HG03378 (cell line): ENCODE measurements around the gene EDDM13.
"Not testable (repeated sequence)": the region's sequence is repeated elsewhere in the genome, so short reads cannot be mapped to it uniquely, and the experiment has no call there.

Experiments
- ATAC-seq: cut with Tn5 transposase; IDR thresholded peaks from one replicate; pipeline ENCODE4 v1.9.1; 2021; ENCODE audit warnings: mild to moderate bottlenecking, moderate library complexity; ENCODE audit not compliant: unreplicated experiment

Gene EDDM13, protein sequence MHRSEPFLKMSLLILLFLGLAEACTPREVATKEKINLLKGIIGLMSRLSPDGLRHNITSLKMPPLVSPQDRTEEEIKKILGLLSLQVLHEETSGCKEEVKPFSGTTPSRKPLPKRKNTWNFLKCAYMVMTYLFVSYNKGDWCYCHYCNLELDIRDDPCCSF

DNA sequence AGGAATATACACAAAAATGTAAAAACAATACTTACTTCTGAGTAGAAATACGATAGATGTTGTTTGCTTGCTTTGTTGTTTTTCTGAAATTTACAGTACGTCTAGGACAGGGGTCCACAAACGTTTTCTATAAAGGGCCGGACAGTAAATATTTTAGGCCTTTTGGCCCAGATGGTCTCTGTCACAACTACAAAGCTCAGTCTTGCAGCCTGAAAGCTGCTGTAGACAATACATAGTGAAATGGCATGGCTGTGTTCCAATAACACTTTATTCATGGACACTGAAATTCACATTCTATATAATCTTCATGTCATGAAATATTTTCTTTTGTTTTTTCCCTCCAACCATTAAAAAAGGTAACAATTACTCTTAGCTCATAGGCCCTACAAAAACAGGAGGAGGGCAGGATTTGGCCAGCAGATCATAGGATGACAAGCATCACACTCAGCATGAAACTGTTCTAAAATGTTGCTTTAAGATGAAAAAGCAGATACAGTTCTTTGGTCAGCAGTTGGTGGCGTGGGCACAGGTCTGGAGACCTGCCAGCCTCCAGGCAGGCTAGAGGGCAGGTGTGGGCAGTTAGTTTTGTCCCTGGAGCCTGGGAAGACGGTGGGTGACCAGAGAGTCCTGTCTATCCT, at the start of gene EDDM13:
EDDM13 (plus strand) TSS at position 588 of the 638 bp plus-strand sequence. CDS start 87 bp downstream, outside the sequence.
- no peak for ATAC-seq

DNA sequence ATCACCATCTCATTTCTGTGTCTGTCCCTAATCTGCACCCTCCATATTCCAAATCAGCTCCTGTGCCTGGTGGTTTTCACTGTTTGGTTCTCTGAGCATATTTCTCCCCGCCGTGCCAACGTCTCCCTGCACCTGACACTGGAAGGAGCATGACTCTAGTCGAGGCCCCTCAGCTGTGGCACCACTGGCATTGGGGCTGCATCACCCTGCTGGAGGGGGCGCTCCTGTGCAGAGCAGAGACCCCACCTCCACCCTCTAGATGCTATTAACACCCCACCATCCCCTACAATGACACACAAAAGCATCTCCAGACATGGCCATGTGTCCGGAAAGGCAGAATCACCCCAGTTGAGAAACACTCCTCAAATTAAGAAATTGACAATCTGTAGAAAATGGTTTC, 49.6 kb upstream of the EDDM13 start:
- ATAC-seq = no peak

DNA sequence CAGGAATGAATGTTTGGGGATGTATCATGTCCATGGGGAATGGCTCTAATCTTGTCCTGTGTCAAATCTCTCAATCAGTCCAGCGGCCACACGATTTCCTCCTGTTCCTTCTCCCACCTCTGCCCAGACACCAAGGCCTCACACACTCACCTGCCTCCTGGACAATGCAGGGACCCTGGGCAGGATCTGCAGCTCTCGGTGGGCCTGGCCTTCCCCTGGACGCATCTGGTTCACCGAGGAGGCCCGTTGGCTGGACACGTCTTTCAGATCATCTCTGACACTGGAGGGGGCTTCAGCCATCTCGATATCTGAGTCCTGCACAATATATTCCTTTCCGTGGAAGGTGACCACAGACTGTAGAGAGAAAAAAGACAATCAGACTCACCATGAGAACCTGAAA, 49.1 kb upstream of the EDDM13 start:
- no peak for ATAC-seq

DNA sequence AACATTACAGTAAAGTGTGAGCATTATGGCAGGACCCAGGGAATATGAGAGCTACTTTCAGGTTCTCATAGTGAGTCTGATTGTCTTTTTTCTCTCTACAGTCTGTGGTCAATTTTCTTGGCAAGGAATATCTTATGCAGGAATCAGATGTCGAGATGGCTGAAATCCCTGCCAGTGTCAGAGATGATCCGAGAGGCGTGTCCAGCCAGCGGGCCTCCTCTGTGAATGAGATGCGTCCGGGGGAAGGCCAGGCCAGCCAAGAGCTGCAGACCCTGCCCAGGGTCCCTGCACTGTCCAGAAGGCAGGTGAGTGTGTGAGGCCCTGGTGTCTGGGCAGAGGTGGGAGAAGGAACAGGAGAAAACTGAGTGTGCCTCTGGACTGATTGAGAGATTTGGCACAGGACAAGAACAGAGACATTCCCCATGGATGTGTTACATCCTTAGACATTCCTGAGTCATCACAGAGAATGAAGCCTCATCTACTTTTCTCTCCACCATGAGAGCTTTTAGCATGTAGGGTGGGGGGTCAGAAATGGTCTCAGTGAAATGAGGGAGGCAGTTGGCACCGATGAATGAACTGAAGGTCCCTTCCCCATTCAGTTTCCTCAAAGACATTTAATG, 27.3 kb upstream of the EDDM13 start:
- ATAC-seq = no peak

DNA sequence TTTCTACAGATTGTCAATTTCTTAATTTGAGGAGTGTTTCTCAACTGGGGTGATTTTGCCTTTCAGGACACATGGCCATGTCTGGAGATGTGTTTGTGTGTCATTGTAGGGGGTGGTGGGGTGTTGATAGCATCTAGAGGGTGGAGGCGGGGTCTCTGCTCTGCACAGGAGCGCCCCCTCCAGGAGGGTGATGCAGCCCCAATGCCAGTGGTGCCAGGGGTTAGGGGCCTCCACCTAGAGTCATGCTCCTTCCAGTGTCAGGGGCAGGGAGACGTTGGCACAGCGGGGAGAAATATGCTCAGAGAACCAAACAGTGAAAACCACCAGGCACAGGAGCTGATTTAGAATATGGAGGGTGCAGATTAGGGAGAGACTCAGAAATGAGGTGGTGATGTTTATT, 26.8 kb upstream of the EDDM13 start:
- not testable (repeated sequence) for ATAC-seq

DNA sequence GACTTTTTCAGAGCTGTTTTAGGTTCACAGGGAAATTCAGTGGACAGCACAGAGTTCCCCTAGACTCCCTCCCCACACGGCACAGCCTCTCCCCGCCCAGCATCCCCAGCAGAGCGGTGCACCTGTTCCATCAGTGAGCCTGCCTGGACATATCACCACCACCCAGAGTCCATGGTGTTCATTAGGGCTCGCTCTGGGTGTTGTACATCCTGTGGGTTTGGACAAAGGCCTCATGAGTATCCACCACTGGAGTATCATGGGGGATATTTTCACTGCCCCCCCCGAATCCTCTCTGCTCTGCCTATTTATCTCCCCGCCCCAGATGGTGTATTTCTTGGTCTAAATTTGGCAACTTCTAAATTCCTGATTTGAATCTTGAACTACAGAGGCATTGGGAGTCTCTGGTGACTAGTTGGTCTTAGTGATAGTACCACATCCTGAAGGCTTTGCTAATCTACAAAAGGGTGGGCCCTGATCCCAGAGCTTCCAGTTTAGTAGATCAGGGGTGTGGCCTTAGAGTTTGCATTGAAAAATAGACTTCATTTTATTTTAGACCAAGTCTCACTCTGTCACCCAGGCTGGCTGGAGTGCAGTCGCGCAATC, 23.7 kb upstream of the EDDM13 start:
- not testable (repeated sequence) for ATAC-seq

DNA sequence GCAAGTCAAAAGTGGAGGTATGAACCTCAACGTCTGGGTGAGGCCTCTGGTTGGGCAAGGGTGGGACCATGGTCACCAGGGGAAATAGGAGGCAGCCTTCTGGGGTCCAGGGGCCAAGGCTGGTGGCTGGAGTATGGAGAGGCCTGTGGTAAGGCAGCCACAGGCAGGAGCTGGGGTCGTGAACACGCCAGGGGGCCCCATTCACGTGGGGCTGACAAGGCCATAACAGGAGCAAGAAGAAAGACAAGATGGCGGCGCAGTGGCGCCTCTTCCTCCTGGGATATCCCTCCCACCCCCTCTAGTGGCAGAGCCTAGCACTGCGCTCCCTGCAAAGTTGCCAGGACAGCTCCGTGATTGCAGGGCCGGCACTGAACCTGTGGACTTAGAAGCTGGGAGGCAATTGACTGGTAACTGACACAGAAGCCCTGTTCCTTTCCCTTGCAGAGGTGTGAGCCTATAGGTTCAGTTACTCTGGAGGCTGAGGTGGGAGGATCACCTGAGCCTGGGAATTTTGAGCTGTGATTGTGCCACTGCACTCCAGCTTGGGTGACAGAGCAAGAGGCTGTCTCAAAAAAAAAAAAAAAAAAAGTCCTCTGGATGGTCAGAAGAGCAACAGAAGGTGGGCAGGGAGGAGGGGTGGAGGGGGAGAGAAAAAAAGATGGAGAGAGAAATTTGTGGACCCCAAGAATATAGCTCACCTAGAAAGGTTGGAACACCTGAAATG, 19.7 kb upstream of the EDDM13 start:
- no peak for ATAC-seq

DNA sequence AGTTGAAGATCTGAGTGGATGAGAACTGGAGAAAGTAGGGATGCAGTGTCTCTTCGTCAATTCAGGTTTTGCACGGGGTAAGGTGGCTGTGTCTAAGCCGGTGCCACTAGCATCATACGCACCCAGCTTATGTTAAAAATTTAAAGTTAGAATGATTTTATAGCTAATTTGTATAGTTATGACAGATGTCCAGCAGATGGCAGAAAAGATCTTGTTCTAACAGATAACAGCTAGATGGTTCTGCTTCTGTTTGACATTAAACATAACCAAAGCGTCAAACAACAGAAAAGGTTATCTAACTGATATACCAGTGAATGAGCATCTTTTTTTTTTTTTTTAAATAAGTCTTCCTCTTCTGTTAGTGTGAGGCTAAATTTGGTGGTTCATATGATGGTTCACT, 18.8 kb upstream of the EDDM13 start:
- no peak for ATAC-seq

DNA sequence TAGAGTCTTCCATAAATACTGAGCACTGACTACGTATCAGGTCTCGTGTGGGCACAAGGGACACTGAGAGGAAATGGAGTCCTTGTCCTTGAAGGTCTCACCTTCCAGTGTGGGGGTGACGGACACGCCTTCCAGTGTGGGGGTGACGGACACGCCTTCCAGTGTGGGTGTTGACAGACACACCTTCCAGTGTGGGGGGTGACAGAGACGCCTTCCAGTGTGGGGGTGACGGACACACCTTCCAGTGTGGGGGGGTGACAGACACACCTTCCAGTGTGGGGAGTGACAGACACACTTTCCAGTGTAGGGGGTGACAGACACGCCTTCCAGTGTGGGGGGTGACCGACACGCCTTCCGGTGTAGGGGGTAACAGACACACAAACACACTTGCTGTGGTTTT, 14.3 kb upstream of the EDDM13 start:
- no peak for ATAC-seq

DNA sequence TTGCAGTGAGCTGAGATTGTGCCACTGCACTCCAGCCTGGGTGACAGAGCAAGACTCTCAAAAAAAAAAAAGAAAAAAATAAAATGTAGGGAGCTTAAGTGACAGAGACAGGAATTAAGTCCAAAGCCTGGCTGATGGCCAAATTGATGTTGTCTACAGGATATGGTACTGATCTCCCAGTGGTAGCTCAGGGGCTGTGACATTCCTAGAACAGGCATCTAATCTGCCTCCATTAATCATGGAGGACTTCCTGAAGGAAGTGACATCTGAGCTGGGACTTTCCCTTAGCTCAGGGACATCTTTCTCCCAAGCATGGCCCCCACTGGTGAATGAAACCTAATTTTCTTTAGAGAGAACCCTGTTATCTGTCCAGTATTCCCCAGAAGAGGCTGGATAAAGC, 11.4 kb upstream of the EDDM13 start:
- no peak for ATAC-seq

DNA sequence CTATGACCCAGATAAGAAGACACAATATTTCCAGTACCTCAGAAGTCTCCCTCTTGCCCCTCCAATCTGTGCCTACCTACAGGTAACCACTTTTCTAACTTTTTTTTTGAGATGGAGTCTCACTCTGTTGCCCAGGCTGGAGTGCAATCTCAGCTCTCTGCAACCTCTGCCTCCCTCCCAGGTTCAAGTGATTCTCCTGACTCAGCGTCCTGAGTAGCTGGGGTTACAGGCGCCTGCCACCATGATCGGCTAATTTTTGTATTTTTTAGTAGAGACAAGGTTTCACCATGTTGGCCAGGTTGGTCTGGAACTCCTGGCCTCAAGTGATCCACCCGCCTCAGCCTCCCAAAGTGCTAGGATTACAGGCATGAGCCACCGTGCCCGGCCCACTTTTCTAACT, 10.6 kb upstream of the EDDM13 start:
- not testable (repeated sequence) for ATAC-seq

DNA sequence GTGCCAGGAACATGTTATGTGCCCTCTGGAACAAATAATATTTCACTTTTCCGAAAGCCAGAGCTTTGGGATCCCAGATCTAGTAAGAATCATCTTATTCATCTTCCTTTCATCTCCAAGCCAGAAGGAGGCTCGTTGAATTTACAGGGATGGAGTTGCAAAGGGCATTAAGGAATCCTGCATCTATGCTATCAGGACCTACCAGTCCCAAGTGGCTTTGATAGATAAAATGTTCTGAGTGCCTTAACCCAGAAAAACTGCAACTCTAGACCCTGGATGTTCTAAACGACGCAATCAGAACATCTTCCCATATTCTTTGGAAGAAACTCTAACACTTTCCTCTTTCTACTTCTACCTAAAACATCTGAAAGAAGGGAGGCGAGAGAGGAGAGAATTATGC, 9.2 kb upstream of the EDDM13 start:
- ATAC-seq = no peak

DNA sequence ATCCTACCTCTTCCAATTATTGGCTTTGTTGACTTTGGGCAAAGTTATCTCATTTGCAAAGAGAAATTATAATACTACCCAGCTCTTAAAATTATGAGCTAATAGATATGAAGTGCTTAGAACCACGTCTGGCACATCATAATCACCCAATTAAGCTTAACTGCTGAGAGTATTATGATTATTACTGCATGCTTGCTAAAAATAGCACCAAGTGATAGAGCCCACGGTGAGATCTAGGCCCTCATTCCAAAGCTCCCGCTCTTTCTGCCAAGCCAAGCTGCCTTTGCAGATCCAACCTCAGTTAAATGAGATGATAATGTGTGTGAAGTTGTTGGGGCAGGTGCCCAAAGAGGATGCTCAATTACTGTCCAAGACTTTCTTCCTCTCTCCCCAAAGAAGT, 6.5 kb upstream of the EDDM13 start:
- no peak for ATAC-seq

DNA sequence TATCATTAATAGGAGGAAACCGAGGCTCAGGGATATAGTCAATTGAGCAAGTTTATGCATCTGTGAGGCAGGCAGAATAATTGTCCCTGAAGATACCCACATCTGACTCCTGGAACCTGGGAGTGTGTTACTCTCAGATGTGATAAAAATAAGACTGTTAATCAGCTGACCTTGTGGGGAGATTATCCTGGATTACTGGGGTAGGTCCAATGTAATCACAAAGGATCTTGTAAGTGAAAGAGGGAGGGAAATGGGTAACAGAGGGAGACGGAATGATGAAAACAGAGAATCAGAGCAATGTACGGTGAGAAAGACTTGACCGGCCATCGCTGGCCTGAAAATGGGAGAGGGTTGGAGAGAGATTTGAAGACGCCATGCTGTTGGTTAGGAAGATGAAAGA, 3.2 kb upstream of the EDDM13 start:
- no peak for ATAC-seq

DNA sequence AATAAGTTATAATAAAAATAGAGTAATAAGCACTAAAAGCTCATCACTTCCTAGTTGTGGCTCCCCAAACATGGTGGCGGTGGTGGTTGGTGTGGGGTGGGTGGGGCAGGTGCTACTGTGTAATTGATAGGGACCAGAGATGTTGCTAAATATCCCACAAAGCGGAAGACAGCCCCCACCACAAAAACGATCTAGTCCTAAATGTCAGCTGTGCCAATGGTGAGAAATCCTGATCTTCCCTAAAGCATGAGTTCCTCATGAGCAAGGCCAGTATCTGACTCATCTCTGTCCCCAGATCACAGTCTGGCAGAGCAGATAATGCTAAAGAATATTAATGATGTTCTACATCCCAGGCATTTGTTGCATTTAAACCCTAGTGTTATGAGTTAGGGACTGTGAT, 1.9 kb upstream of the EDDM13 start:
- no peak for ATAC-seq

DNA sequence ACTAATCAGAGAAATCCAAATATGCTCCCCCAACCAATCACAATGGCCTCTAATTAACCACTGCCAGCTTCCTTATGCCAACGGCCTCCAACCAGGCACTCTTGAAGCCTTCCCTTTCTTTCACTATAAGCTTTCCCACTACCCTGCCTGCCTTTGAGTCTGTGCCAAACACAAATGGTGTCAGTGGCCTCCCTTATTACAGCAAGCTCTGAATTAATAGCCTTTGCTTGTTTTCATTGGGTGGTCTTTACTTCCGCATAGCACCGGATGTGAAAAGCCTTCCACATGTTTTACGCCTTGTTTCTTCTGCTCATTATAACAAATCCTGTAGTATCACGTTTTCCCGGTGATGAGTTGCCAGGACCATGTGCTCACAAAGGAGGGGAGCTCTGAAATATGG, 1.4 kb upstream of the EDDM13 start:
- ATAC-seq = no peak

DNA sequence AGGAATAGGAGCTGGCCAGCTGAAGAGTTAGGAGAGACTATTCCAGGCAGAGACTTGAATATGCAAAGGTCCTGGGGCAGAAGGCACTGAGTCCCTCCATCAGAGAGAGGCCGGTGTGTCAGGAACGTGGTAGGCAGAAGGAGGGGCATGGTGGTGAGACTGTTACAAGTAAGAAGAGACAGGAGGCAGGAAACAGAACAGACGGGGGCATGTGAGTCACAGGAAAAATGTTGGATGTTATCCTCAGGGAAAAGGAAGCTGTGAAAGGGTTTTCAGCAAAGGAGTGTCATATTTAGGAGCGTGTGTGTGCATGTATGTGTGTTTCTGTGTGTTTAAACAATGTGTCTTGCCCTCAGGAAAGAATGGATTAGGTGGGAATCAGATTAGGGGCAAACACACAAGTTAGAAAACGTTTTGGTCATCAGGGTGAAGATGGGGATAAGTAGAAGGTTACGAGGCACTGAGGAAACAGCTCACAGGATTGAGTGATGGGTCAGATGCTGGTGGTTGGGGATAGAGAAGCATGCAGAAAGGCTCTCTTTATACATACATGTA, 1.1 kb downstream of the EDDM13 start:
- ATAC-seq = no peak

DNA sequence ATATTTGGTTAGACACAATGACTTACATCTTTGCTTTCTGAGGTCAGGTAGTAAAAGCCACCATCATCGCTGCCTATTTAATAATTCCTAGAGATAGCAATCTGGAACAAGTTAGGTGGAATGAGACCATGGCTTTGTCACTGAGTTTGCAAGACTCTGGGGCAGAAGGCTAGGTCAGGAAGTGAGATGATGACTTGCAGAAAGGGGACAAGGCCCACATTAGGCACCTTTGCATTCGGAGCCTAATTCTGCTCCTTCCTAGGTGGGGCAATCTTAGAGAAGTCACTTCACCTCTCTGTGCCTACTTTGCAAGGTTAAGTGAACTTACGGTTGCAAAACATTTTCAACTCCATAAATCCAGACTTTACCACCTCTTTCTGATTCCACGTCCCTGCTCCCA, 10.3 kb downstream of the EDDM13 start:
- no peak for ATAC-seq

DNA sequence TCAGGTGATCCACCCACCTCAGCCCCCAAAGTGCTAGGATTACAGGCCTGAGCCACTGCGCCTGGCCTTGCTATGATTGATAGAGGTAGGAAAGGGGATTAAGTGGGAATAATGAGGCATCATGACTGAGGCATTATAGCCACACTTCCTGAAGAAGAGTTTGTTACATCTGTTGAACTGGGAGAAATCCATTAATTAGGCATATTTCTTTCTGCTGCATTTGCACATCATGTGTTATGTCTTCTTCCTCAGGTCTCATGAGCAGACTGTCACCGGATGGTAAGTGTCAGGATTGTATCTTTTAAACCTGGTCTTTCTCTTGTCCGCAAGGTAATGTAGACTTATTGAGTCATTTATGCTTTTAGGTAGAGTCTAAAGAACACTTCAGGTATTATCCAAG, 12.2 kb downstream of the EDDM13 start:
- no peak for ATAC-seq

DNA sequence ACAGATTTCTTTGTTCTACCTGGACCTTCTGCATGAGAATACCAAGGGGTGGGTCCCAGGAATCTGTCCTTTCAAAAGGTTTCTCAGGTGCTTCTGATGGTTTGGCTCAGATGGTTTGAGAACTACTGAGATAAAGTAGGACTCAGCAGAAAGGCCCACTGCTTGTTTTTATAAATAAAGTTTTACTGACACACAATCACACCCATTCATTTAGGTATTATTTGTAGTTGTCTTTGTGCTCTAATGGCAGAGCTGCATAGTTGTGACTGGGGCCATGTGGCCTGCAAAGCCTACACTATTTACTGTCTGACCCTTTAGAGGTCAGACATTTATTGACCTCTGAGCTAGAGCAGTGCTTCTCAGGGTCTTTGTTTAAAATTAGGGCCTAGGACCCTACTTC, 17.6 kb downstream of the EDDM13 start:
- no peak for ATAC-seq

DNA sequence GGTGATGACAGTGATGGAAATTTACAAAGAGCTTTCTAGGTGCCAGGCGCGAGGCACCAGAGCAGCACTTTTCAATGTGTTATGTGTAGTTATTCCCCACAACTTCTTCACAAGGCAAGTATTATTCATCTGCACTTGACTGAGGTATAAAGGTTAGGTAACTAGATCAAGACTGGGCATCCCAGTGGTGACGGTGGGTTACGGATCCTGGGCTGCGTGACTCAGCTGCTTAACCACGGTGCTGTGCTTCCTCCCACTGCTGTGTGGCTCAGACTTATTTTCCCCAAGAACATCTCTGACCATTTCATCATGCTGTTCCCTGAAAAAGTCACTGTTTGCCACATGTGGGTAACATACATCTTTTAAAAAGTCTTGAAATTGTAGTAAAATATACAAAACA, 19.3 kb downstream of the EDDM13 start:
- no peak for ATAC-seq
